Stimulated activated CD4-positive, alpha-beta T cell treated with anti-CD3 and anti-CD28 coated beads, Interleukin-1b, Interleukin-23, amount 100 ng/mL, for 48 hours (primary cell): Measurements from ENCODE around the gene MTUS2.
"Not testable (repeated sequence)": the region's sequence is repeated elsewhere in the genome, so short reads cannot be mapped to it uniquely, and the experiment has no call there.

ENCODE experiments used
- DNase-seq: peaks from one replicate; pipeline ENCODE4 v3.0.0-alpha.2; 2020

The MTUS2 gene

GRCh38 chr13:29345860-29346582 lies 525.9 kb downstream of the MTUS2 start:
- DNase-seq, result not testable (repeated sequence)

GRCh38 chr13:29355029-29355428 lies 534.9 kb downstream of the MTUS2 start:
- no peak for DNase-seq

- no peak for DNase-seq
These were observed 539.0 kb downstream of the MTUS2 start for GRCh38 chr13:29359181-29359580.

- no peak for DNase-seq
These were observed 541.6 kb downstream of the MTUS2 start for GRCh38 chr13:29361716-29362115.

- peak; percentile 28 for DNase-seq
These were observed 542.9 kb downstream of the MTUS2 start for GRCh38 chr13:29362849-29363604.

GRCh38 chr13:29369060-29369743 lies 549.1 kb downstream of the MTUS2 start:
- no peak for DNase-seq

- DNase-seq, result no peak
These were observed 559.1 kb downstream of the MTUS2 start for GRCh38 chr13:29379281-29379680.

GRCh38 chr13:29379865-29380264 lies 559.7 kb downstream of the MTUS2 start:
- no peak for DNase-seq

GRCh38 chr13:29382021-29382420 lies 561.9 kb downstream of the MTUS2 start:
- no peak for DNase-seq

GRCh38 chr13:29383476-29383875 lies 563.3 kb downstream of the MTUS2 start:
- no peak for DNase-seq

GRCh38 chr13:29384466-29384865 lies 564.3 kb downstream of the MTUS2 start:
- no peak for DNase-seq

- DNase-seq, result no peak
These were observed 564.7 kb downstream of the MTUS2 start for GRCh38 chr13:29384871-29385270.

GRCh38 chr13:29386246-29386645 lies 566.1 kb downstream of the MTUS2 start:
- DNase-seq, result no peak

GRCh38 chr13:29390598-29390997 lies 570.5 kb downstream of the MTUS2 start:
- DNase-seq, result not testable (repeated sequence)

- DNase-seq, result no peak
These were observed 576.3 kb downstream of the MTUS2 start for GRCh38 chr13:29396446-29396845.

- DNase-seq, result no peak
These were observed 577.1 kb downstream of the MTUS2 start for GRCh38 chr13:29397265-29397664.

- DNase-seq, result no peak
These were observed 582.1 kb downstream of the MTUS2 start for GRCh38 chr13:29402166-29402636.

GRCh38 chr13:29405401-29405800 lies 585.3 kb downstream of the MTUS2 start:
- no peak for DNase-seq

- no peak for DNase-seq
These were observed 591.3 kb downstream of the MTUS2 start for GRCh38 chr13:29411481-29411880.

- no peak for DNase-seq
These were observed 597.9 kb downstream of the MTUS2 start for GRCh38 chr13:29418026-29418425.

GRCh38 chr13:29421118-29421517 lies 601.0 kb downstream of the MTUS2 start:
- DNase-seq, result no peak

GRCh38 chr13:29422015-29422414 lies 601.9 kb downstream of the MTUS2 start:
- DNase-seq, result no peak

- no peak for DNase-seq
These were observed 602.9 kb downstream of the MTUS2 start for GRCh38 chr13:29423050-29423449.

- DNase-seq, result no peak
These were observed 607.8 kb downstream of the MTUS2 start for GRCh38 chr13:29427937-29428309.
